OCI-LY1 (cell line): ENCODE results near the gene NRSN2.

ENCODE experiments used
- H2AFZ ChIP-seq: fragments of 200-600 bp; sonication (generic), shearing (Covaris generic); 2 replicates; pipeline ENCODE4 v1.6.0; 2014; ENCODE audit warnings: antibody characterized with exemption, mild to moderate bottlenecking, low read length
- H3F3A ChIP-seq: fragments of 200-600 bp; sonication (generic), shearing (Covaris generic); 2 replicates; pipeline ENCODE4 v1.6.0; 2014; ENCODE audit warnings: mild to moderate bottlenecking, antibody characterized with exemption, low read length, moderate library complexity; ENCODE audit not compliant: insufficient read depth
- H3K27ac ChIP-seq: fragments of 200-600 bp; sonication (generic); 2 replicates; pipeline ENCODE4 v1.5.1; 2014; ENCODE audit warnings: low read length, mixed run types, mild to moderate bottlenecking, low read depth; ENCODE audit not compliant: poor library complexity, severe bottlenecking
- H3K27me3 ChIP-seq: fragments of 200-600 bp; sonication (generic); 2 replicates; pipeline ENCODE4 v1.6.0; 2014; ENCODE audit warnings: antibody characterized with exemption, mild to moderate bottlenecking, low read length, moderate library complexity; ENCODE audit not compliant: insufficient read depth
- H3K36me3 ChIP-seq: fragments of 200-600 bp; sonication (generic); 2 replicates; pipeline ENCODE4 v1.6.1; 2014; ENCODE audit warnings: mild to moderate bottlenecking, antibody characterized with exemption, low read length, moderate library complexity, mixed read lengths; ENCODE audit not compliant: insufficient read depth
- H3K4me1 ChIP-seq: fragments of 200-600 bp; sonication (generic); 2 replicates; pipeline ENCODE4 v1.5.1; 2014; ENCODE audit warnings: mild to moderate bottlenecking, low read length, moderate library complexity; ENCODE audit not compliant: insufficient read depth, severe bottlenecking
- H3K4me2 ChIP-seq: fragments of 200-600 bp; sonication (generic), shearing (Covaris generic); 2 replicates; pipeline ENCODE4 v1.6.1; 2014; ENCODE audit warnings: low read length
- H3K4me3 ChIP-seq: fragments of 200-600 bp; sonication (generic); 2 replicates; pipeline ENCODE4 v1.5.1; 2014; ENCODE audit warnings: low read length, low read depth, mild to moderate bottlenecking, mixed read lengths; ENCODE audit not compliant: poor library complexity, severe bottlenecking
- H3K79me2 ChIP-seq: fragments of 200-600 bp; shearing (Covaris generic); 2 replicates; pipeline ENCODE4 v1.6.1; 2016; ENCODE audit warnings: mixed run types, low read length, mixed read lengths; ENCODE audit not compliant: insufficient read depth
- H3K9ac ChIP-seq: fragments of 200-600 bp; sonication (generic), shearing (Covaris generic); 2 replicates; pipeline ENCODE4 v1.6.1; 2014; ENCODE audit warnings: mild to moderate bottlenecking, low read length, mixed read lengths
- H3K9me2 ChIP-seq: fragments of 200-600 bp; sonication (generic), shearing (Covaris generic); 2 replicates; pipeline ENCODE4 v1.6.1; 2014; ENCODE audit warnings: low read depth, mild to moderate bottlenecking, low read length, mixed read lengths
- H3K9me3 ChIP-seq: fragments of 200-600 bp; shearing (Covaris generic); 2 replicates; pipeline ENCODE4 v1.6.1; 2014; ENCODE audit warnings: low read length, mixed read lengths
- H4K20me1 ChIP-seq: fragments of 200-600 bp; sonication (generic), shearing (Covaris generic); 2 replicates; pipeline ENCODE4 v1.6.0; 2016; ENCODE audit warnings: mild to moderate bottlenecking, low read length; ENCODE audit not compliant: insufficient read depth
- CTCF ChIP-seq: fragments of 200-600 bp; sonication (generic), shearing (Covaris generic); IDR thresholded peaks from 2 replicates; pipeline ENCODE4 v1.5.1; 2017; ENCODE audit warnings: mild to moderate bottlenecking, antibody characterized with exemption, low read length, moderate library complexity, mixed read lengths
- EZH2 ChIP-seq: fragments of 200-600 bp; sonication (generic), shearing (Covaris generic); IDR thresholded peaks from 2 replicates; pipeline ENCODE4 v1.8.0; 2017; ENCODE audit warnings: borderline replicate concordance, mixed run types, mild to moderate bottlenecking, antibody characterized with exemption, low read length, moderate library complexity, mixed read lengths

NRSN2 gene

GRCh38 chr20:366719-367485, 20.0 kb downstream of the NRSN2 start:
- no peak overlapping the region for H3K9ac ChIP-seq
- H3K4me1 ChIP-seq: peaks cover 8% of the 10 kb centered on the region
- no peak overlapping the region for H3K4me3 ChIP-seq
- H3K4me2 ChIP-seq: no peak overlapping the region
- H3K27me3 ChIP-seq: no peaks in the 10 kb centered on the region
- no peak overlapping the region for H3K27ac ChIP-seq
- no peaks in the 10 kb centered on the region for H3K9me2 ChIP-seq
- no peaks in the 10 kb centered on the region for H4K20me1 ChIP-seq
- no peaks in the 10 kb centered on the region for H3K79me2 ChIP-seq
- no peak for TF ChIP-seq EZH2
- TF ChIP-seq CTCF: no peak
- H3K9me3 ChIP-seq: no peaks in the 10 kb centered on the region
- H2AFZ ChIP-seq: no peak overlapping the region
- H3F3A ChIP-seq: no peaks in the 10 kb centered on the region
- H3K36me3 ChIP-seq: no peaks in the 10 kb centered on the region

- Histone ChIP-seq H3K4me3 (no peak overlapping the region), H3K36me3 (no peaks in the 10 kb centered on the region), H3K27me3 (no peaks in the 10 kb centered on the region), H3K4me2 (no peak overlapping the region), H4K20me1 (no peaks in the 10 kb centered on the region), H3F3A (no peaks in the 10 kb centered on the region), H3K27ac (no peak overlapping the region), H2AFZ (no peak overlapping the region), H3K9me3 (no peaks in the 10 kb centered on the region), H3K9me2 (no peaks in the 10 kb centered on the region), H3K79me2 (no peaks in the 10 kb centered on the region), H3K4me1 (peaks cover 3% of the 10 kb centered on the region), H3K9ac (no peak overlapping the region)
- TF ChIP-seq CTCF (no peak), EZH2 (no peak)
Measured at GRCh38 chr20:367486-367887, 20.6 kb downstream of the NRSN2 start.

GRCh38 chr20:368915-369314, 22.0 kb downstream of the NRSN2 start:
- no peaks in the 10 kb centered on the region for H3K27me3 ChIP-seq
- no peaks in the 10 kb centered on the region for H3F3A ChIP-seq
- no peak overlapping the region for H3K4me3 ChIP-seq
- H4K20me1 ChIP-seq: no peaks in the 10 kb centered on the region
- no peaks in the 10 kb centered on the region for H3K4me1 ChIP-seq
- no peaks in the 10 kb centered on the region for H3K9me2 ChIP-seq
- H3K27ac ChIP-seq: no peak overlapping the region
- TF ChIP-seq CTCF (no peak), EZH2 (no peak)
- H3K4me2 ChIP-seq: no peak overlapping the region
- no peaks in the 10 kb centered on the region for H3K9me3 ChIP-seq
- H3K36me3 ChIP-seq: no peaks in the 10 kb centered on the region
- H3K79me2 ChIP-seq: no peaks in the 10 kb centered on the region
- H3K9ac ChIP-seq: no peak overlapping the region
- no peak overlapping the region for H2AFZ ChIP-seq
